Kidney (tissue), 14 donors: ENCODE data around the gene GATB. TPM values are rescaled to one million over a fixed set of nuclear protein-coding genes. Genes with fewer than 3 reads are reported as not detected.

Source experiments
- DNase-seq, 5 donors: peaks; one replicate each; pipeline ENCODE4 v3.0.0-alpha.2; 2013 to 2020
- FAIRE-seq: peaks from 2 replicates; lab custom pipeline; 2012; peaks lifted over from hg19 to GRCh38; lab: Jason Lieb, UNC
- H3K27ac ChIP-seq, 2 donors: one replicate each; pipeline ENCODE4 v1.7.0; 2013; ENCODE audit warnings: low read depth in 2 of 2, low read length in 2 of 2, inconsistent platforms in 1 of 2
- H3K27me3 ChIP-seq: one replicate; pipeline ENCODE4 v1.7.1; 2013; ENCODE audit warnings: low read length, inconsistent platforms; ENCODE audit not compliant: control insufficient read depth, insufficient read depth
- H3K36me3 ChIP-seq, 3 donors: one replicate each; pipeline versions ENCODE4 v1.7.0 to v1.7.1; 2013; ENCODE audit warnings: low read length in 3 of 3, control low read depth in 1 of 3, inconsistent platforms in 1 of 3; ENCODE audit not compliant: insufficient read depth in 3 of 3, control insufficient read depth in 2 of 3
- H3K4me1 ChIP-seq, 3 donors: one replicate each; pipeline versions ENCODE4 v1.7.0 to v1.7.1; 2013; ENCODE audit warnings: low read length in 3 of 3, inconsistent platforms in 1 of 3, low read depth in 1 of 3; ENCODE audit not compliant: control insufficient read depth in 2 of 3, insufficient read depth in 2 of 3
- H3K4me3 ChIP-seq, 3 donors: one replicate each; pipeline versions ENCODE4 v1.7.0 to v1.8.1; 2013; ENCODE audit warnings: low read length in 3 of 3, control low read depth in 1 of 3, inconsistent platforms in 1 of 3
- H3K9ac ChIP-seq, 3 donors: one replicate each; pipeline versions ENCODE4 v1.7.0 to v1.7.1; 2013; ENCODE audit warnings: low read length in 3 of 3, control low read depth in 1 of 3, inconsistent platforms in 1 of 3
- H3K9me3 ChIP-seq, 3 donors: one replicate each; pipeline versions ENCODE4 v1.7.0 to v1.7.1; 2013; ENCODE audit warnings: low read length in 3 of 3, control low read depth in 1 of 3, inconsistent platforms in 1 of 3; ENCODE audit not compliant: control insufficient read depth in 2 of 3, insufficient read depth in 1 of 3
- CTCF ChIP-seq: IDR thresholded peaks from 3 replicates; pipeline ENCODE4 v1.5.1; 2012; ENCODE audit warnings: mild to moderate bottlenecking, moderate library complexity, borderline replicate concordance; ENCODE audit not compliant: insufficient read depth; ENCODE audit errors: extremely low read depth
- intact Hi-C: fragments of 100-400 bp; cut with DNase I; formaldehyde crosslinking; loops from one replicate; pipeline ENCODE4 v1.11.1; 2022
- polyA plus RNA-seq: library from polyadenylated mRNA; stranded (reverse); fragments of 350-450 nt; fragmentation: Illumina TruSeq; extraction: RNeasy Lipid Tissue Mini Kit (QIAGEN cat#74804); gene quantifications from one replicate; pipeline ENCODE4 v1.2.3, GENCODE V29; 2014; ENCODE audit warnings: low read depth, low replicate concordance; ENCODE audit not compliant: insufficient read depth
- total RNA-seq: library from RNA; stranded (reverse); fragmentation: NEBNext Ultra II Directional; extraction: Animal tissue kit (Norgen Biotek cat#: 25700); gene quantifications from one replicate; pipeline ENCODE4 v1.2.1, GENCODE V29; 2021
- donor health status: control.
- donor health status: control.
- donor health status: control.
- donor health status: control.
- donor health status: control.
- donor health status: DM: yes; HTN: yes; CAD: no.
- donor health status: Normal renal cell carcinoma (clear cell type).

The GATB gene
- total and polyA plus RNA-seq, 2 donors from 2014 or later, result 17.0 to 50.9 TPM

DNA sequence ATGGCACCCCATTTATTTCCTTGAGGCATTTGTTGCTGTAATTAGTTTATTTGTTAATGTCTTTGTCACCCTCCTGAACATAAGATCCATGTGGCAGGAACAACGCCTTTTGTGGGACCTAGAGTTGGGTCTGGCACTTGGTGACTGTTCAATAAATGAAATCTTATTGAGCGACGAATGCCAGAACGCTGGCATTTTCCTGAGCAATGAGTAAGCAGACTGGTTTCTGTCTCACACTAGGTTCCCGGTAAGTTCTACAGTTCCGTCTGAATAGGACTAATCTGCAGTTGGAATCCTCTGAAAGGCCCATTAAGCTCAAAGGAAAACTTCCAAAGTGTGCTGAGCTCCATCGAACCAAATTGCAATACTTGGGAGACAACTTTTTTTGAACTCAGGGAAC is 49.2 kb downstream of the GATB start:
- Histone ChIP-seq H3K27ac (no peak overlapping the region), H3K4me3 (no peak overlapping the region), H3K36me3 (peaks cover 0 to 6% (median 2%) of the 10 kb centered on the region in 3 donors), H3K4me1 (no peaks in the 10 kb centered on the region), H3K9me3 (no peaks in the 10 kb centered on the region), H3K27me3 (no peaks in the 10 kb centered on the region), H3K9ac (no peak overlapping the region)
- FAIRE-seq (no peak), DNase-seq (no peak)
- intact Hi-C loops, result no loop called here
- no peak for TF ChIP-seq CTCF

DNA sequence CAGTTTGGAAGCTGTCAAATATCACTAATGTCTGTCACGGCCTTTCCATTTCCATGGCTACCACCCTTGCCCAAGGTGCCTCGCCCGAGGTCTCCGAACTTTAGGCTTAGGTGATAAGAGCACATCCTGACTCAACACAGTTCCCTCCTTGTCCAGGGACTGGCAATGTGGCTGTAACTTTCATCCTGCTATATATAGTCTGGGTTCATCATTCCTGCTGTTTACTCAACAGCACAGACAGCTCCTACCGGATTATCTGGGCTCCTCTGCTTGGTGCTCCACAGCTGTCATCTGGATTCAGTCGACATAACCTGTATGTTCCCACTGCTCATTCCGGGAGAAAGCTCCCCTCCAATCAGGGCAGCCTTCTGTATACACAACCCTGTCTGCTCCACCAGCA is 51.2 kb downstream of the GATB start:
- DNase-seq (no peak), FAIRE-seq (no peak)
- no peak overlapping the region for H3K9ac ChIP-seq
- no peak for TF ChIP-seq CTCF
- no peak overlapping the region for H3K27ac ChIP-seq
- peaks cover 0 to 6% (median 2%) of the 10 kb centered on the region in 3 donors for H3K36me3 ChIP-seq
- H3K27me3 ChIP-seq, result no peaks in the 10 kb centered on the region
- no peaks in the 10 kb centered on the region for H3K4me1 ChIP-seq
- no peaks in the 10 kb centered on the region for H3K9me3 ChIP-seq
- intact Hi-C loops, result no loop called here
- H3K4me3 ChIP-seq, result no peak overlapping the region

GRCh38 chr4:151709071-151709470 is 51.7 kb downstream of the GATB start:
- TF ChIP-seq CTCF, result no peak
- intact Hi-C loops, result no loop called here
- DNase-seq, result no peak

DNA sequence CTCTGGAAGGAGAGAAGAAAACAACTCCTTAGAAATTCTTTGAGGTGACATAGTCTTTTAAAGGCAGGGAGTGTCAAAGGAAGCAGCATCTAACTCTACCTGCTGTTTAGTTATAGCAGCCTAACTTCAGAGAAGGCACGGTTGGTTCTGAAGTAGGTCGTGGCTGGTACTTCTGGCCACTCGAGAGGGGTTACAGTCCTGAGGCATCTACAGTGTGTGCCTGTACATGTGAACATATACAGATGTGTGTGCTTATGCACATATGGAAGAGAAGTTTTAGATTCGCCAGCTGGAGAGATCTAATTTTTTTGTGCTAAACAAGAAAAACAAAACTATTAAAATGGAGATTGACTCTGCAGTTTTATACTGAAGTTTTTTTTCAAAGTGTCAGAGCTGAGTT is 52.7 kb downstream of the GATB start:
- Histone ChIP-seq H3K4me3 (no peak overlapping the region), H3K27me3 (no peaks in the 10 kb centered on the region), H3K27ac (no peak overlapping the region), H3K4me1 (no peaks in the 10 kb centered on the region), H3K36me3 (peaks cover 0 to 4% (median 0%) of the 10 kb centered on the region in 3 donors), H3K9ac (no peak overlapping the region), H3K9me3 (no peaks in the 10 kb centered on the region)
- no peak for TF ChIP-seq CTCF
- intact Hi-C loops, result no loop called here
- DNase-seq, result no peak
- no peak for FAIRE-seq

More at GRCh38 chr4:151709071-151709470, 51.7 kb downstream of the GATB start:
- Histone ChIP-seq H3K9ac (no peak overlapping the region), H3K9me3 (no peaks in the 10 kb centered on the region), H3K4me3 (no peak overlapping the region), H3K4me1 (no peaks in the 10 kb centered on the region), H3K27ac (no peak overlapping the region), H3K27me3 (no peaks in the 10 kb centered on the region), H3K36me3 (peaks cover 0 to 5% (median 2%) of the 10 kb centered on the region in 3 donors)
- no peak for FAIRE-seq
